CD4-positive, alpha-beta T cell treated with Interferon gamma for 1 hour (primary cell): ENCODE measurements around the gene PTPN14.

Experiments
- DNase-seq: peaks from one replicate; pipeline ENCODE4 v3.0.0-alpha.2; 2020

The PTPN14 gene

DNA sequence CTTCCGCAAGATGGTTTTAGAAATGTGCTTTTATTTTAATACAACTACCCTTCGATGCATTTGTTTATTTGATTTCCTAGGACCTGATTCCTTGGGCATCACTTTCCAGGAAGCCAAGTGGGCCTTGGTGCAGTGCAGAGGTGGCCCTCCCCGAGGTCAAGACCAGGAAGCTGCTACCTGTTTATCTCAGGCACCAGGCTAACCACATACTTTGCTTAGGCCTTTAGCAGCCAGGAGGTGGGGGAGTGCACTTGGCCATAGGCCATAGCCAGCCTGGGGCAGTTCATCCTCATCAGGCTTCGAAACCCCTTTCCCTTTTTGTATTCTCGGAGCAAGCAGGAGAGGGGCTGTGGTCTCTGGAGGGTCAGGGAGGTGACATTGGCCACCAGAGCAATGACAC, 225.0 kb downstream of the PTPN14 start:
- DNase-seq: no peak

DNA sequence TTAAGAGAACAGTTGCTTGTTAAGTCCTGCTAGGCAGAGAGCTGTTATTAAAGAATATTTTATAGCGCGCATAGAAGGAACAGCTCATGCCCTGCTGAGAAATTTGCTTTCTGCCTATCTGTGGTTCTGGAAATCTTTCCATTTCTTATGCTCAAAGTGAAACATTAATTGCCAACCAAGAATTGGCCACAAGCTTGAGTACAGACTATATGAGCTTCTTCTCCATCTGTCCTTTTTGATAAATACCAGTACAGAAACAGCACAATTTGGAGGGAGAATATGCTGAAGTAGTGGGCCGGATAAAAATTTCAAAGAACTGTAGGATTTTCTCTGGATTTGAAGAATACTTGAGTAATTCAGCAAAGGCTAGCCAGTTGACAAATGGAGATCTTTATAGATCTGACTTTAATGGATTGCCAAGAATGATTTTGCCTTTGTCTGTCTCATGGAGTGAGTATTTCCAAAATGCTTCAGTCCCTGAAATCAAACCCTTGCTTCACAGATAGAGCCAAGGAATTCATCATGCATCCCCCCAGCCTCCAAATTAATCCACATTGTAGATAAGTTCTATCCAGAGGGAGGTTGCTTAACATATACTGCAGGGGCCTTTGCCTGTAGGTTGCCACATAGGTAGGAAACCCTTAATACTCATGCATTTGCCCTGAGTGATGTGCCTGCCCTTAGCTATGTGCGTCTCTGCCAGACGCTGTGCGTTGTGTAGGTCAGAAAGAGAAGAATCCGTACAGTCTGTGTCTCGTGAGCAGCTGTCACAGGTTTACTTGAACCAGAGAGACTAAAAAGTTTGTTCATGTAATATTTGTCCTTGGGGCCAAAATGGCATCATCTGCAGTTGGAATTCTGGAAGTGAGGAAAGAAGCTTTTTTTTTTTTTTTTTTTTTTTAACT, 226.3 kb downstream of the PTPN14 start:
- DNase-seq: no peak

GRCh38 chr1:214321705-214322453, 229.5 kb downstream of the PTPN14 start:
- DNase-seq: no peak

DNA sequence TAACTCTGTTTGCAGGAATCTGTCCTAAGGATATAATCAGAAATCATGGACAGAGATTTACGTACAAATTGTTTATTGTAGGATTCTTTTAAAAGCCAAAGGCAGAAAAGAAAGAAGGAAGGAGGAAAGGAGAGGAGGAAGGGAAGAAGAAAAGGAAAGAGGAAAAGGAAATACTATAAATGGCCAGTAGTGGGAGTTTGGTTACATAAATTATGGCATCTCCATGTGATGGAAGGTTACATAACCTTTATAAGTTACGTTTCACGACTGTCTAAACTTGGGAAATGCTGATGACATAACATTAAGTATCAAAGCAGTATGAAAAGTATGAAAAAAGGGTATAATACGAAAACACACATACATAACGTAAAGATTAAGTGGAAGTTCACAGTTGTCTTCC, 231.5 kb downstream of the PTPN14 start:
- no peak for DNase-seq

- DNase-seq: no peak
Measured at GRCh38 chr1:214318956-214319736, 232.3 kb downstream of the PTPN14 start.

DNA sequence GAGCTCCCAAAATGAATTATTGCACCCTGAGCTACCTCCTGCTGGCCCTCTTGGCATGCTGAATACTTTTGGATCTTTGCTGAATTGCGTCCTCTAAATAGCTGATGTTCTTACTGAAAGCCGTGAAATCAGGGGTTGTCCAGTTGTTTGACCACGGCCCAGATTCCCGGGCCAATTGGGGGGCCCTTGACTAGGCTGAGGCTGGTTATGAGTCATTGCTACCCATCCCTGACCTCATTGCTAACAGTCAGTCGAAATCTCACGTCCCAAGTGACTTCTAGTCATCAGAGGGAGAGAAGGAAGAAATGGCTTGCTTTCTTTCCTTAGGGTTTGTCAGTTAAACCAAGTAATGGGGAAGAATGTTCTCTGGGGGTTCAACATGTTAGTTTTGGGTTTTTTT, 233.0 kb downstream of the PTPN14 start:
- no peak for DNase-seq

GRCh38 chr1:214317734-214318133, 233.7 kb downstream of the PTPN14 start:
- no peak for DNase-seq

GRCh38 chr1:214317300-214317699, 234.1 kb downstream of the PTPN14 start:
- no peak for DNase-seq

DNA sequence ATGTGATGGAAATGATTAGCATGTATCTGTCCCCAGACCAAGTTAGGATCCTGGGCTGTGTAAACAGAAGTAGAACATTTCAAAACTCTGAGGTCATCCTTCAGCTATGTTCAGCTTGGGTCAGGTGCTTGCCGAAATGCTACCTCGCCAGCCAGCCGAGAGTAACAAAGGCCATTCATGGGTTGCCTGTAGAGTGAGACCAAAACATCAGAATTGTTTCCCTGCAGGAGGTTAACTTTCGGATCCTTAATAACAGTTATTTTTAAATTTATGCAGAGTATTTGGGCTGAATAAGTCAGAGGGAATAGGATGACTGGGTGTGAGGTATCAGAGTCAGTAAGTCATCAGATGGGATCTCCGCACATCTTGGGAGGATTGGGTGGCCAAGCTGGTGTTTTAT, 234.8 kb downstream of the PTPN14 start:
- DNase-seq: no peak

- DNase-seq: no peak
Measured at GRCh38 chr1:214314178-214314843, 237.1 kb downstream of the PTPN14 start.

- DNase-seq: no peak
Measured at GRCh38 chr1:214312530-214313051, 238.8 kb downstream of the PTPN14 start.

- no peak for DNase-seq
Measured at GRCh38 chr1:214310777-214311690, 240.4 kb downstream of the PTPN14 start.

DNA sequence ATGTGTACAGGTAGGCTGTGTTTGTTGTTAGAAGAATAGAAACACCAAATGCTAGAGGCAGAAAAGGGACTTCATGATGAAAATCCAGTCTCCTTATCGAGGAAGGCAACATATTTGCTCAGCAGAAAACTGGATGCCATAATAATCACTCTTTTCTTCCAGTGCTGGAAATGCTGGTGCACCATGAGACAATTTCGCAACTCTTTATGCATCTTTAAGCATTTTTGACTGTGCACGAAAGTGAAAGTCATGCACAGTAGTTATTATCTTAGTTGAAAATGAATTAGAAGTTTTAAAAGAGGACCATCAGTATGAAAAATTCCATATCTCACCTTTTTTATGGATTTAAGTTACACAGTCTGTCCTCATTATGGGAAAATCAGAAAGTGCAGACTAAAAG, 241.4 kb downstream of the PTPN14 start:
- DNase-seq: no peak

DNA sequence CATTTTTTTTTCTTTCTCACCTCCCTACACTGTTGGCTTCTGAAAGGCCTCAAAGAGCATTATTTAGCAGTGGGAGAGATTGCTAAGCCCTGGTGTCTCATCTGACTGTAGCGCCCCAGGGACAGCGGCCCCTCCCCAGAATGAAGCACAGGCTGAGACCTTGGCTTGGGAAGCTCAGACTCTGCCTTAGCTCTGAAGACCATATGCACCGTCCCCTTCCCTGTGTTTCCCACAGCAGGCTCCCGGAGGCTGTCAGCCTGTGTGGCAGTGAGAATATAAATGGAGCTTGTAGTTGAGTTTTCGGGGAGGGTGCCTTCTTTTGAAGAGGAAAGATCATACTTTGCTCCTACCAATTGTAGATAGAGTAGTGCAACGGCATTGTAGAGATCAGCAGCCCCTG, 245.1 kb downstream of the PTPN14 start:
- no peak for DNase-seq

DNA sequence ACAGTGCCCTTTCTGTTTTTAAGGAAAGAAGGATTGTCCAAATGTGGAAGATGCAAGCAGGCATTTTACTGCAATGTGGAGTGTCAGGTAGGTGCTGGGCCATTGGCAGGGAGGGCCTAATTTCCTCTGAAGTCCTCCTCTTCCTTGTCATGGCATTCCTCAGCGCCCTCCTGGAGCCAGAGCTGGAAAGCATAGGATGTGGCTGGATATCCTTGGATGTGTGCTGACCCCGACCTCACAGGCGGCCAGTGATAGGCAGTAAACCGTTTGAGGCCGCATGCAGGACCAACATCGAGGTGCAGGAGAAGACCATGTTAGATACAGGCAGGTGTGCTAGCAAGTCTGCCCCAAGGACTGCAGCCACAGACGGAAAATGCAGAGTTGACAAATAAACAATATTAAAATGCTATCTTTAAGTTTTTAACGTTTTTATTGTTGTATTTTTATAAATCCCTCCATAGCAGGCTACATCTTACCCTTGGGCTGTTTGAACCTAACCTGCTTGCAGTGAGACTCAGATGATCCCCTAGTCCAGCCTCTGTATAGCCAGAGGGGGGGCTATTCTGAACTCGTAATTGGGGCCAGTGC, 246.1 kb downstream of the PTPN14 start:
- no peak for DNase-seq

- no peak for DNase-seq
Measured at GRCh38 chr1:214303141-214303930, 248.1 kb downstream of the PTPN14 start.

DNA sequence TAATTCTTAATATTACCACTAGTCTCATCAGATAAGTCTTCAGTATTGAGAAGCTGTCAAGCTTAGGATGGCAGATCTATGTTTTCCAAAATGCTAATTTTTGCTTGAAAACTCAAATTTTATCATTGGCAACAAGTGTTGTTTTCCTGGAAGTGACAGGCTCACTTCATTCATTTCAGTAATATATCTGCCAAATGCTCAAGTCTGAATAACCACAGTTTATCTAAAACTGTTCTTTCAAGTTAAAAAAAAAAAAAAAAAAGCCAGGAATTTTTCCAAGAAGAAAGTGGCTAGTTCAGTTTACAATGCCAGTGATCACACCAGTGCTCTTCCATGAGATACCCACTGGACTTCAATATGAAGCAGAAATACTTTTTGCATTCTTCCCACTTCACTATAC, 249.9 kb downstream of the PTPN14 start:
- DNase-seq: no peak

- DNase-seq: no peak
Measured at GRCh38 chr1:214300149-214300780, 251.1 kb downstream of the PTPN14 start.
